Measurements from ENCODE around the gene CATSPER3. TPM values are rescaled to one million over a fixed set of nuclear protein-coding genes. Genes with fewer than 3 reads are reported as not detected.

Gene CATSPER3
- polyA plus RNA-seq, 3 donors: 0.15 to 0.60 (median 0.52) TPM

DNA sequence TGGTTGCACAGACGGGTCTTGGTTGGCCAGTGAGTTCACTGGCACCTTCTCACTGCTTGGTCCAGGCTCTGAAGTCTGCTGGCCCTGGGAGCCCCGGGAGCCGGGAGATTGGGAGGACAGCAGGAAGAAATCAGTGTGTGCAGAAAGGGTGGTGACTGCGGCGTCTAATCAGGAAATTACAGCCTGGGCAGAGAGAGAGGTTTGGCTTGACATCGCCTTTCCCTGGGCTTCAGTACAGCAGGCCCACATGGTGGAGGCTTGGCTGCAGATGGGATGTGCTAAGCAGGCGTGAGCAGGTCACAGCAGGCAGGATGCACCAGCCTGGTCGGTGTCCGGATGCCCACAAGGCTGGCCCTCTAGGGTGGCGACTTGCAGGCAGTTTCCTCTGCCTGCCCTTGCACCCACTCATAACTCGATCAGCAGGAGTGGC, 49.2 kb downstream of the CATSPER3 start:
- Histone ChIP-seq H3K79me2 (ENCODE audit: insufficient read depth, low read length) (no peaks in the 10 kb centered on the region), H3K4me3 (replicated peaks in 1 of 3; ENCODE audit: low read depth in 2 of 3, low read length in 3 of 3) (no peak overlapping the region), H3K9me3 (replicated peaks in 1 of 2; ENCODE audit: control insufficient read depth in 1 of 2, insufficient read depth in 1 of 2, low read length in 2 of 2) (no peaks in the 10 kb centered on the region), H2AFZ (ENCODE audit: insufficient read depth, low read depth, low read length, poor library complexity, severe bottlenecking) (no peak overlapping the region), H3K27me3 (ENCODE audit: control insufficient read depth in 2 of 2, insufficient read depth in 2 of 2, low read length in 2 of 2) (peaks cover 0 to 3% of the 10 kb centered on the region in 2 donors), H3K4me1 (ENCODE audit: control insufficient read depth in 1 of 2, insufficient read depth in 2 of 2, low read length in 2 of 2) (no peaks in the 10 kb centered on the region), H3K4me2 (replicated peaks; ENCODE audit: extremely low read depth, low read length, poor library complexity, severe bottlenecking) (no peak overlapping the region), H3K27ac (ENCODE audit: low read depth in 1 of 2, low read length in 2 of 2) (no peak overlapping the region), H3K9ac (ENCODE audit: insufficient read depth, low read length, poor library complexity, severe bottlenecking) (no peak overlapping the region), H3K36me3 (replicated peaks in 1 of 2; ENCODE audit: control insufficient read depth in 1 of 2, insufficient read depth in 2 of 2, low read length in 2 of 2) (no peaks in the 10 kb centered on the region), H4K20me1 (ENCODE audit: insufficient read depth, low read length) (no peaks in the 10 kb centered on the region)
- TF ChIP-seq, protein P1, sequence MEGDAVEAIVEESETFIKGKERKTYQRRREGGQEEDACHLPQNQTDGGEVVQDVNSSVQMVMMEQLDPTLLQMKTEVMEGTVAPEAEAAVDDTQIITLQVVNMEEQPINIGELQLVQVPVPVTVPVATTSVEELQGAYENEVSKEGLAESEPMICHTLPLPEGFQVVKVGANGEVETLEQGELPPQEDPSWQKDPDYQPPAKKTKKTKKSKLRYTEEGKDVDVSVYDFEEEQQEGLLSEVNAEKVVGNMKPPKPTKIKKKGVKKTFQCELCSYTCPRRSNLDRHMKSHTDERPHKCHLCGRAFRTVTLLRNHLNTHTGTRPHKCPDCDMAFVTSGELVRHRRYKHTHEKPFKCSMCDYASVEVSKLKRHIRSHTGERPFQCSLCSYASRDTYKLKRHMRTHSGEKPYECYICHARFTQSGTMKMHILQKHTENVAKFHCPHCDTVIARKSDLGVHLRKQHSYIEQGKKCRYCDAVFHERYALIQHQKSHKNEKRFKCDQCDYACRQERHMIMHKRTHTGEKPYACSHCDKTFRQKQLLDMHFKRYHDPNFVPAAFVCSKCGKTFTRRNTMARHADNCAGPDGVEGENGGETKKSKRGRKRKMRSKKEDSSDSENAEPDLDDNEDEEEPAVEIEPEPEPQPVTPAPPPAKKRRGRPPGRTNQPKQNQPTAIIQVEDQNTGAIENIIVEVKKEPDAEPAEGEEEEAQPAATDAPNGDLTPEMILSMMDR (IDR thresholded peaks at IDR 0.05): no peak
- DNase-seq: no peak
- Mint-ChIP-seq H3K4me3 (no peak overlapping the region), H3K27me3 (ENCODE audit: low read depth in 3 of 3) (peaks cover 17 to 23% (median 20%) of the 10 kb centered on the region in 3 donors), H3K4me1 (no peaks in the 10 kb centered on the region), H3K27ac (peak overlapping the region in 1 of 7 donors; percentile 31), H3K9me3 (no peaks in the 10 kb centered on the region), H3K36me3 (no peaks in the 10 kb centered on the region)
- WGBS (ENCODE audit: insufficient coverage): 95% methylated on average over 9 of the region's 11 CpGs
- intact Hi-C loops (cut with micrococcal nuclease): no loop called here

DNA sequence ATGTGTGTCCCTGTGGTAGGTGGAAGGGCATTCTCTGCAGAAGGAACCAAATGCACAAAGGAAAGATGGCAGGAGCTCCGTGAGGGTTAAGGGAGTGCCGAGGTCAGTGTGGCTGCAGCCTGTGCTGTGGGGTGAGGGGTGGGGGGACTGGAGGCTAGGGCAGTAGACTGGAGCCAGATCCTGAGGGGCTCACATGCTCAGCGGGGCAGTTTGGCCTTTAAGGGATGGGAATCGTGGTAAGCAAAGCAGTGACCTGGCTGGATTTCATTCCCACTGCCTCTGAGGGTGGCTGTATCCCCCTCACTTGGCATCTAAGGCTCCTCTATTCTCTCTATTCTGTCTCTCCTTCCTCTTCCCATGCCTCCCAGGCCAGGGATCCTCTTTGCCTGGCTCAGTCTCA, 50.8 kb downstream of the CATSPER3 start:
- Histone ChIP-seq H3K36me3 (replicated peaks in 1 of 2; ENCODE audit: control insufficient read depth in 1 of 2, insufficient read depth in 2 of 2, low read length in 2 of 2) (no peaks in the 10 kb centered on the region), H4K20me1 (ENCODE audit: insufficient read depth, low read length) (no peaks in the 10 kb centered on the region), H3K4me3 (replicated peaks in 1 of 3; ENCODE audit: low read depth in 2 of 3, low read length in 3 of 3) (no peak overlapping the region), H3K4me2 (replicated peaks; ENCODE audit: extremely low read depth, low read length, poor library complexity, severe bottlenecking) (no peak overlapping the region), H3K4me1 (ENCODE audit: control insufficient read depth in 1 of 2, insufficient read depth in 2 of 2, low read length in 2 of 2) (no peaks in the 10 kb centered on the region), H3K27me3 (ENCODE audit: control insufficient read depth in 2 of 2, insufficient read depth in 2 of 2, low read length in 2 of 2) (peaks cover 0 to 8% of the 10 kb centered on the region in 2 donors), H3K9ac (ENCODE audit: insufficient read depth, low read length, poor library complexity, severe bottlenecking) (no peak overlapping the region), H3K27ac (ENCODE audit: low read depth in 1 of 2, low read length in 2 of 2) (no peak overlapping the region), H2AFZ (ENCODE audit: insufficient read depth, low read depth, low read length, poor library complexity, severe bottlenecking) (no peak overlapping the region), H3K79me2 (ENCODE audit: insufficient read depth, low read length) (no peaks in the 10 kb centered on the region), H3K9me3 (replicated peaks in 1 of 2; ENCODE audit: control insufficient read depth in 1 of 2, insufficient read depth in 1 of 2, low read length in 2 of 2) (no peaks in the 10 kb centered on the region)
- Mint-ChIP-seq H3K4me3 (no peak overlapping the region), H3K27ac (no peak overlapping the region), H3K36me3 (no peaks in the 10 kb centered on the region), H3K9me3 (no peaks in the 10 kb centered on the region), H3K27me3 (ENCODE audit: low read depth in 3 of 3) (peaks cover 22 to 28% (median 24%) of the 10 kb centered on the region in 3 donors), H3K4me1 (no peaks in the 10 kb centered on the region)
- 93% methylated on average over 4 of the region's 4 CpGs for WGBS (ENCODE audit: insufficient coverage)
- DNase-seq: no peak
- TF ChIP-seq, protein P1 (IDR thresholded peaks at IDR 0.05): no peak
- intact Hi-C loops (cut with micrococcal nuclease): no loop called here

Data from CD14-positive monocyte (primary cell).